ENCODE data around the gene N4BP2. TPM values are rescaled to one million over a fixed set of nuclear protein-coding genes. Genes with fewer than 3 reads are reported as not detected.

Gene N4BP2
- total and polyA plus RNA-seq, 2 of the 8 experiments (the other 6 are each of a cell fraction or from before 2014, with no cell fraction given): 4.4 to 44.7 TPM

GRCh38 chr4:40086421-40086820 lies 29.8 kb downstream of the N4BP2 start:
- Histone ChIP-seq H3K4me2 (ENCODE audit: insufficient read depth in 1 of 2, low read depth in 2 of 2, low read length in 2 of 2) (no peak overlapping the region), H4K5ac (ENCODE audit: insufficient read length, low read depth, low read length) (no peak overlapping the region), H4K20me1 (replicated peaks in 1 of 2; ENCODE audit: control insufficient read depth in 1 of 2, insufficient read depth in 2 of 2, low read length in 2 of 2) (peaks cover 0 to 2% of the 10 kb centered on the region in 2 experiments), H3K18ac (ENCODE audit: extremely low read depth, low read length) (no peak overlapping the region), H4K91ac (replicated peaks; ENCODE audit: insufficient read length, low read length) (no peak overlapping the region), H3K79me1 (ENCODE audit: low read depth, low read length) (no peaks in the 10 kb centered on the region), H3K4me3 (ENCODE audit: extremely low read depth in 1 of 4, insufficient read depth in 2 of 4, low read depth in 3 of 4, low read length in 4 of 4) (no peak overlapping the region), H3K4ac (replicated peaks; ENCODE audit: insufficient read length, low read depth, low read length) (no peak overlapping the region), H2BK5ac (ENCODE audit: low read depth, low read length) (no peak overlapping the region), H3K56ac (replicated peaks; ENCODE audit: insufficient read length, low read depth, low read length) (no peak overlapping the region), H2BK20ac (ENCODE audit: low read length) (no peak overlapping the region), H3K27me3 (replicated peaks in 1 of 4; ENCODE audit: control insufficient read depth in 3 of 4, extremely low read depth in 1 of 4, insufficient read depth in 3 of 4, low read length in 3 of 4) (no peaks in the 10 kb centered on the region), H3K9me3 (ENCODE audit: insufficient read depth in 2 of 2, low read depth in 1 of 2, low read length in 1 of 2) (no peaks in the 10 kb centered on the region), H2AFZ (ENCODE audit: low read length) (no peak overlapping the region), H3K23me2 (ENCODE audit: low read depth, low read length) (peaks cover 2% of the 10 kb centered on the region; the same call in 1 of the 2 replicates), H2BK12ac (ENCODE audit: low read depth, low read length) (no peak overlapping the region), H4K8ac (ENCODE audit: extremely low read depth, insufficient read depth, low read length) (no peak overlapping the region), H3K36me3 (ENCODE audit: control insufficient read depth in 2 of 4, insufficient read depth in 4 of 4, low read length in 3 of 4) (no peaks in the 10 kb centered on the region; a peak in 1 of 8 replicates), H3K79me2 (ENCODE audit: control insufficient read depth in 1 of 2, insufficient read depth in 2 of 2, low read length in 2 of 2) (peaks cover 0 to 29% of the 10 kb centered on the region in 2 experiments; a peak in 2 of 4 replicates), H2BK15ac (ENCODE audit: low read length) (no peak overlapping the region), H2BK120ac (replicated peaks; ENCODE audit: low read depth, low read length) (no peak overlapping the region), H3K23ac (ENCODE audit: insufficient read length) (no peak overlapping the region), H3K27ac (ENCODE audit: low read depth, low read length) (no peak overlapping the region), H3K14ac (ENCODE audit: insufficient read length) (no peak overlapping the region), H3K4me1 (replicated peaks in 1 of 4; ENCODE audit: control insufficient read depth in 3 of 4, insufficient read depth in 4 of 4, low read length in 3 of 4) (no peaks in the 10 kb centered on the region), H2AK5ac (ENCODE audit: low read depth, low read length) (no peak overlapping the region), H3K9ac (replicated peaks in 1 of 4; ENCODE audit: extremely low read depth in 1 of 4, low read depth in 3 of 4, low read length in 3 of 4) (no peak overlapping the region)
- POLR2A ChIA-PET (ENCODE audit: partially characterized antibody): no interaction called here
- 89% methylated on average over 8 of the region's 8 CpGs; no CpG with 5 or more reads in 1 of the 2 experiments for WGBS, 2 experiments (ENCODE audit: extremely low coverage in 1 of 2, insufficient coverage in 1 of 2, insufficient read length in 1 of 2, insufficient replicate concordance in 2 of 2, low coverage in 1 of 2, low lambda C conversion rate in 2 of 2, missing lambda C conversion rate in 1 of 2)
- no peak for DNase-seq (ENCODE audit: low read depth in 1 of 2, low spot score in 2 of 2)
- no peak for FAIRE-seq
- TF ChIP-seq JUN (IDR thresholded peaks at IDR 0.05; ENCODE audit: low read depth, low read length) (no peak), SAP30 (IDR thresholded peaks at IDR 0.05; ENCODE audit: insufficient read depth, insufficient replicate concordance, low read length) (no peak), SIRT6 (IDR thresholded peaks at IDR 0.05; ENCODE audit: low read length) (no peak)
- CTCF ChIA-PET (ENCODE audit: partially characterized antibody): interaction anchor here (1.2 kb wide), 2 partner anchors 12 to 60 kb away, joined by 3 to 4 read pairs; no protein-coding TSS in a partner anchor
